Neuronal stem cell (in vitro differentiated cells): Measurements from ENCODE around the gene SAPCD1.

Source experiments
- DNase-seq: peaks from one replicate; pipeline ENCODE4 v3.0.0-alpha.2; 2013; ENCODE audit warnings: low spot score
- H2AFZ ChIP-seq: one replicate; pipeline ENCODE4 v1.6.1; 2013; ENCODE audit warnings: mild to moderate bottlenecking, low read length, inconsistent platforms
- H2AK5ac ChIP-seq: 2 replicates; pipeline ENCODE4 v1.6.1; 2013; ENCODE audit warnings: low read depth, mild to moderate bottlenecking, inconsistent platforms, low read length, moderate library complexity, mixed read lengths
- H2BK120ac ChIP-seq: 2 replicates; pipeline ENCODE4 v1.6.1; 2013; ENCODE audit warnings: low read depth, mild to moderate bottlenecking, inconsistent platforms, low read length, moderate library complexity, mixed read lengths
- H2BK12ac ChIP-seq: one replicate; pipeline ENCODE4 v1.6.1; 2013; ENCODE audit warnings: low read length, inconsistent platforms
- H2BK15ac ChIP-seq: 2 replicates; pipeline ENCODE4 v1.6.1; 2013; ENCODE audit warnings: mild to moderate bottlenecking, low read length, inconsistent platforms, mixed read lengths
- H2BK5ac ChIP-seq: one replicate; pipeline ENCODE4 v1.6.1; 2013; ENCODE audit warnings: inconsistent platforms, mild to moderate bottlenecking, low read length, moderate library complexity
- H3K14ac ChIP-seq: one replicate; pipeline ENCODE4 v1.6.1; 2013; ENCODE audit warnings: low read length, inconsistent platforms
- H3K18ac ChIP-seq: 2 replicates; pipeline ENCODE4 v1.6.1; 2013; ENCODE audit warnings: low read length, inconsistent platforms
- H3K23ac ChIP-seq: 2 replicates; pipeline ENCODE4 v1.6.1; 2013; ENCODE audit warnings: low read depth, mild to moderate bottlenecking, mixed read lengths, low read length, inconsistent platforms; ENCODE audit not compliant: poor library complexity
- H3K27ac ChIP-seq: replicated peaks from 3 replicates; pipeline ENCODE4 v1.5.1; 2013; ENCODE audit warnings: low read length, inconsistent platforms
- H3K27me3 ChIP-seq, 3 experiments: 2 replicates each; pipeline ENCODE4 v1.6.1; 2013; ENCODE audit warnings: low read length in 3 of 3, mild to moderate bottlenecking in 2 of 3, inconsistent platforms in 1 of 3, low read depth in 1 of 3, mixed read lengths in 1 of 3, moderate library complexity in 1 of 3; ENCODE audit not compliant: control insufficient read depth in 3 of 3, insufficient read depth in 3 of 3
- H3K36me3 ChIP-seq, 2 donors: replicated peaks in 1 of 2; 2 replicates each; pipeline ENCODE4 v1.6.1; 2013; ENCODE audit warnings: low read length in 2 of 2; ENCODE audit not compliant: control insufficient read depth in 2 of 2, insufficient read depth in 2 of 2
- H3K4ac ChIP-seq: 2 replicates; pipeline ENCODE4 v1.6.1; 2013; ENCODE audit warnings: inconsistent platforms, mild to moderate bottlenecking, low read length, moderate library complexity
- H3K4me1 ChIP-seq, 2 donors: 1 replicate in 1 of 2; 2 replicates in 1 of 2; pipeline ENCODE4 v1.6.1; 2013; ENCODE audit warnings: low read length in 2 of 2, low read depth in 1 of 2; ENCODE audit not compliant: control insufficient read depth in 2 of 2, insufficient read depth in 1 of 2
- H3K4me2 ChIP-seq: one replicate; pipeline ENCODE4 v1.6.1; 2013; ENCODE audit warnings: mild to moderate bottlenecking, low read length, inconsistent platforms; ENCODE audit not compliant: insufficient read depth, poor library complexity, severe bottlenecking
- H3K4me3 ChIP-seq, 2 donors: 2 replicates each; pipeline ENCODE4 v1.5.1; 2013; ENCODE audit warnings: low read length in 2 of 2, mild to moderate bottlenecking in 2 of 2, inconsistent platforms in 1 of 2, moderate library complexity in 1 of 2
- H3K79me1 ChIP-seq: one replicate; pipeline ENCODE4 v1.6.1; 2013; ENCODE audit warnings: low read depth, mild to moderate bottlenecking, inconsistent platforms, low read length, moderate library complexity
- H3K9ac ChIP-seq: one replicate; pipeline ENCODE4 v1.6.1; 2013; ENCODE audit warnings: mild to moderate bottlenecking, low read depth, low read length, inconsistent platforms; ENCODE audit not compliant: poor library complexity
- H3K9me3 ChIP-seq, 2 donors: replicated peaks in 1 of 2; 2 replicates each; pipeline versions ENCODE3 to v1.6.1; 2013; ENCODE audit warnings: low read length in 2 of 2, mild to moderate bottlenecking in 2 of 2, inconsistent platforms in 1 of 2, low read depth in 1 of 2, mixed read lengths in 1 of 2, moderate library complexity in 1 of 2; ENCODE audit not compliant: control insufficient read depth in 2 of 2, insufficient read depth in 1 of 2
- H4K8ac ChIP-seq: one replicate; pipeline ENCODE4 v1.6.1; 2013; ENCODE audit warnings: low read depth, mild to moderate bottlenecking, inconsistent platforms, low read length, moderate library complexity
- H4K91ac ChIP-seq: one replicate; pipeline ENCODE4 v1.6.1; 2013; ENCODE audit warnings: low read length, low read depth, mild to moderate bottlenecking, inconsistent platforms; ENCODE audit not compliant: poor library complexity
- WGBS, 2 donors: extraction: QIAGEN DNeasy Blood & Tissue Kit; methylation state at CpG; one replicate each; pipeline ENCODE4 v1.1.7; 2013; ENCODE audit warnings: missing lambda C conversion rate in 2 of 2, mixed read lengths in 1 of 2; ENCODE audit not compliant: insufficient read length in 2 of 2, insufficient replicate concordance in 1 of 2; ENCODE audit errors: extremely low coverage in 2 of 2; 5-methylcytosine and 5-hydroxymethylcytosine counted together

Gene SAPCD1

DNA sequence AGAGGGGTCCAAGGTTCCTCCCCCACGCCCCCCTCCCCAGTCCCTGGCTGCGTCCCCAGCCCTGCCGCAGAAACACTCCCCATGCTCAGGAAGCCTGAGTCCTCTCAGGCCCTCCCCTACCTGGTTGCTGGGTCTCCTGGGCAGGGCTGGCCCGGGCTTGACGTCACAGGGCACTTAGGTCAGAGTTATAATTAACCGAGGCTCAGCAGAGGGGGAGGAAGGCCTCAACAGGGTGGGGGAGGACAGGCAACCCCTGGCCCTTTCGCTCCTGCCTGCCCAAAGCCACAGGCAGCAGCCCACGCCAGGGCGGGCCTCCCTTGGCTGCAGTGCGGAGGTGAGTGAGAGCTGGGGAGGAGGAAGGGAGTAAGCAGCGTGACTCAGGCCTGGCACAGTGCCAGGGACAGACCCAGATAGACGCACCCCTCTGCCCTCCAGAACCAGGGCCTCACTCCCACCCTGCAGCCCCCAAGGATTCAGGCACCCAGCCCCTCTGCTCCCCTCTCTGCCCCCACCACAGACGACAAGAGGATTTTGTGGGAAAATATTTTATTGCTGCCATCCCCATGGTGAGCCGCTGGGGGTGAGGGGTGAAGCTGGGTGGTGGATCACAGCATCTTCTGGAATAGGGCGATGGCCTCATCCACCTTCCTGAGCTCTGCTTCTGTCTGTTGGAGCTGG is 14.7 kb downstream of the SAPCD1 start, which contains the start of gene VWA7:
VWA7 (minus strand) TSS at position 340 of the 678 bp plus-strand sequence. CDS start 549 bp downstream, outside the sequence.
- Histone ChIP-seq H2AFZ (no peak within 1 kb of the TSS), H3K4me1 (peaks cover 4 to 8% of the 10 kb centered on the region in 2 donors), H4K91ac (no peak within 1 kb of the TSS), H3K14ac (peak within 1 kb of the TSS; percentile 82), H3K27me3 (no peaks in the 10 kb centered on the region), H2BK12ac (no peak within 1 kb of the TSS), H2BK5ac (peak within 1 kb of the TSS; percentile 53), H3K27ac (no peak within 1 kb of the TSS), H4K8ac (no peak within 1 kb of the TSS), H3K9me3 (no peaks in the 10 kb centered on the region), H3K23ac (peak within 1 kb of the TSS; percentile 93), H3K18ac (peak within 1 kb of the TSS; percentile 80), H2BK15ac (peak within 1 kb of the TSS; percentile 86), H3K4me2 (peak within 1 kb of the TSS; percentile 11), H3K79me1 (peaks cover 2% of the 10 kb centered on the region), H3K4me3 (no peak within 1 kb of the TSS), H3K36me3 (peaks cover 34 to 47% of the 10 kb centered on the region in 2 donors), H3K4ac (no peak within 1 kb of the TSS), H3K9ac (peak within 1 kb of the TSS; percentile 84), H2AK5ac (peak within 1 kb of the TSS; percentile 81), H2BK120ac (no peak within 1 kb of the TSS)
- WGBS, 2 donors = no CpG with 5 or more reads among the region's 15 CpGs
- no peak for DNase-seq

DNA sequence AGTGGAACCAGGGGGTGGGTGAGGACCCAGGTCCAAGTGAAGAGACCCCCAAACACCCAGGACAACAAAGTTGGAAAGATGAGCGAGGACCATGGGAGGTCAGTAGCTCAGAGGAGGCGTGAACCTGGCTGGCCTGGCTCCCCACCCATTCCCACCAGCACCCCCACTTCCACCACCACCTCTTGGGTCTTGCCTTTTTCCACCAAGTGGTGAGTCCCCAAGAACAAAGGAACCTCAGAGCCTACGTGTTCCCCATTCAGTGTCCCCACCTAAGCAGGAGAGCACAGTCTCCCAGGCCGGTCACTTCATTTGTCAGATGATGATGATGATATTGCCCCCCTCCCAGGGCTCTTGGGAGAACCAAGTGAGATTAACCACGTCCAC is 15.2 kb downstream of the SAPCD1 start:
- Histone ChIP-seq H3K36me3 (peaks cover 38 to 53% of the 10 kb centered on the region in 2 donors), H3K23ac (peak overlapping the region; percentile 93), H2AFZ (no peak overlapping the region), H3K4ac (no peak overlapping the region), H3K4me2 (no peak overlapping the region), H3K9me3 (no peaks in the 10 kb centered on the region), H2BK120ac (no peak overlapping the region), H3K9ac (no peak overlapping the region), H3K4me3 (no peak overlapping the region), H4K8ac (no peak overlapping the region), H2BK5ac (no peak overlapping the region), H3K27ac (no peak overlapping the region), H3K4me1 (peaks cover 4 to 8% of the 10 kb centered on the region in 2 donors), H4K91ac (no peak overlapping the region), H2BK12ac (no peak overlapping the region), H3K14ac (no peak overlapping the region), H3K27me3 (no peaks in the 10 kb centered on the region), H2BK15ac (no peak overlapping the region), H3K79me1 (peaks cover 2% of the 10 kb centered on the region), H3K18ac (no peak overlapping the region), H2AK5ac (no peak overlapping the region)
- WGBS, 2 donors = no CpG with 5 or more reads among the region's 5 CpGs
- no peak for DNase-seq

DNA sequence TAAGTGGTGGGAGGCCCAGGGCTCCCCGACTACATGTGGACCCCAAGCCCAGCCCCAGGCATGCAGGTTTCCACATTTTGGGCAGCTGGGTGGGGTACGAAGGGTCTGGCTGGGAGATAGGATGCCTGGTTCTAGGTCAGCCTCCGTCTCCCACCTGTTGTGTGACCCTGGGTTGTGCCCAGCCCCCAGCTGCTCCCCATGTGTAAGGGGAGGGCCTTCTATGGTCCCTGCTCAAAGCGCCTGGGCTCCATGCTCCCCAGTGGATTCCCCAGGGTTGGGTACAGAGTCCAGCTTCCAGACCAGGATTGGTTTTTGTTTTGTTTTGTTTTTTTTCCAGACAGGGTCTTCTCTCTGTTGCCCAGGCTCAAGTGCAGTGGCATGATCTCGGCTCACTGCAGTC is 15.7 kb downstream of the SAPCD1 start:
- Histone ChIP-seq H3K4me3 (no peak overlapping the region), H3K18ac (no peak overlapping the region), H3K27me3 (no peaks in the 10 kb centered on the region), H2BK12ac (no peak overlapping the region), H3K27ac (no peak overlapping the region), H4K8ac (no peak overlapping the region), H3K4me2 (no peak overlapping the region), H3K79me1 (peaks cover 2% of the 10 kb centered on the region), H2BK120ac (no peak overlapping the region), H2BK5ac (peak overlapping the region; percentile 5), H3K36me3 (peaks cover 42 to 58% of the 10 kb centered on the region in 2 donors), H3K4ac (no peak overlapping the region), H3K23ac (no peak overlapping the region), H3K9ac (no peak overlapping the region), H2AK5ac (no peak overlapping the region), H3K9me3 (no peaks in the 10 kb centered on the region), H4K91ac (no peak overlapping the region), H3K14ac (no peak overlapping the region), H3K4me1 (peaks cover 4 to 8% of the 10 kb centered on the region in 2 donors), H2BK15ac (no peak overlapping the region), H2AFZ (no peak overlapping the region)
- WGBS, 2 donors = no CpG with 5 or more reads among the region's 5 CpGs
- no peak for DNase-seq

DNA sequence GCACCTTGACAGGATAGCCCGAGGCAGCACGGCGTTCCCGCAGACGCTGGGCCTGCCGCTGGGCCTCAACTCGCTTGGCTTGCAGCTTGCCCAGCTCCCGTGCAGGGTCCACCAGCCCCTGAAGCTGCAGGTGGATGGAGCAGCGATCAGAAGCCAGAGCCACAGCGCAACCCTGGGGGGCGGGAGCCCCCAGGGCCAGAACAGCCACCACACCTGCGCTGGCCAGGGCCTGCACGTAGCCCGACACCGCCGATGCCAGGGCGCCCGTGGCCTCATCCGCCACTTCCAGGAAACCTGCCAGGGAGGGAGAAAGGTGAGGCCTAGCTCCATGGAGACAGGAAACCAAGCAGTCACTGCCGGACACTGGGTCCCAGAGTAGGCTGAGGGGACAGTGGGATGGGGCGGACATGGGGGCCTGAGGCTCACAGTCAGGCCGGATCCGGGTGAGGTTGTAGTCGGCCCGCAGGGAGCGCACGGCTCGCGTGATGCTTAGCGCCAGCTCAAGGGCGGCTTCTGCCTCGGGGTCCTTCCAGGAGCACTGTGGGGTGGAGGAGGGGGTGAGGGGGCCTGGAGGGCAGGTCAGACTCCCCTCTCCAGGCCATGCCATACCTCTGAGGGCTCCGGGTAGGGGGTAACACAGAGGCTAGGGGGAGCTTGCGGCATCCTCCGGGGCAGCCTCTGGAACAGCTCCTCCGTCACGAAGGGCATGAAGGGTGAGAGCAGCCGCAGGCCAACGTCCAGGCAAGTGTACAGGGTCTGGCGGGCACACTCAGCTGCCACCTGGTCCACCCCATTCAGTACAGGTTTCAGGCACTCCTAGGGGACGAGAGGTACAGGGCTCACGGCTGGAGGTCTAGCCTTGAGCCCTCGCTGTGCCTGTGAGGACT is 16.8 kb downstream of the SAPCD1 start:
- no peak overlapping the region for H3K14ac ChIP-seq
- no peak overlapping the region for H2AFZ ChIP-seq
- H3K79me1 ChIP-seq = peaks cover 2% of the 10 kb centered on the region
- H3K4me1 ChIP-seq = peaks cover 4 to 8% of the 10 kb centered on the region in 2 donors
- no peak overlapping the region for H2BK5ac ChIP-seq
- H3K4ac ChIP-seq = no peak overlapping the region
- no peak overlapping the region for H2BK120ac ChIP-seq
- no peak overlapping the region for H2BK15ac ChIP-seq
- H3K27ac ChIP-seq = no peak overlapping the region
- no peak overlapping the region for H3K18ac ChIP-seq
- no peak overlapping the region for H2AK5ac ChIP-seq
- no peak overlapping the region for H2BK12ac ChIP-seq
- H4K91ac ChIP-seq = no peak overlapping the region
- no peak overlapping the region for H4K8ac ChIP-seq
- H3K27me3 ChIP-seq = no peaks in the 10 kb centered on the region
- H3K9me3 ChIP-seq = no peaks in the 10 kb centered on the region
- no peak overlapping the region for H3K4me3 ChIP-seq
- H3K36me3 ChIP-seq = peaks cover 46 to 68% of the 10 kb centered on the region in 2 donors
- DNase-seq = no peak
- no peak overlapping the region for H3K4me2 ChIP-seq
- peak overlapping the region; percentile 43 for H3K23ac ChIP-seq
- H3K9ac ChIP-seq = no peak overlapping the region
- WGBS, 2 donors = no CpG with 5 or more reads among the region's 43 CpGs
